ENCODE measurements around the gene LAGE3. TPM values are rescaled to one million over a fixed set of nuclear protein-coding genes. Genes with fewer than 3 reads are reported as not detected.

Gene LAGE3, protein sequence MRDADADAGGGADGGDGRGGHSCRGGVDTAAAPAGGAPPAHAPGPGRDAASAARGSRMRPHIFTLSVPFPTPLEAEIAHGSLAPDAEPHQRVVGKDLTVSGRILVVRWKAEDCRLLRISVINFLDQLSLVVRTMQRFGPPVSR
- 10 to 100 TPM; 20.1 to 32.9 TPM for total RNA-seq

DNA sequence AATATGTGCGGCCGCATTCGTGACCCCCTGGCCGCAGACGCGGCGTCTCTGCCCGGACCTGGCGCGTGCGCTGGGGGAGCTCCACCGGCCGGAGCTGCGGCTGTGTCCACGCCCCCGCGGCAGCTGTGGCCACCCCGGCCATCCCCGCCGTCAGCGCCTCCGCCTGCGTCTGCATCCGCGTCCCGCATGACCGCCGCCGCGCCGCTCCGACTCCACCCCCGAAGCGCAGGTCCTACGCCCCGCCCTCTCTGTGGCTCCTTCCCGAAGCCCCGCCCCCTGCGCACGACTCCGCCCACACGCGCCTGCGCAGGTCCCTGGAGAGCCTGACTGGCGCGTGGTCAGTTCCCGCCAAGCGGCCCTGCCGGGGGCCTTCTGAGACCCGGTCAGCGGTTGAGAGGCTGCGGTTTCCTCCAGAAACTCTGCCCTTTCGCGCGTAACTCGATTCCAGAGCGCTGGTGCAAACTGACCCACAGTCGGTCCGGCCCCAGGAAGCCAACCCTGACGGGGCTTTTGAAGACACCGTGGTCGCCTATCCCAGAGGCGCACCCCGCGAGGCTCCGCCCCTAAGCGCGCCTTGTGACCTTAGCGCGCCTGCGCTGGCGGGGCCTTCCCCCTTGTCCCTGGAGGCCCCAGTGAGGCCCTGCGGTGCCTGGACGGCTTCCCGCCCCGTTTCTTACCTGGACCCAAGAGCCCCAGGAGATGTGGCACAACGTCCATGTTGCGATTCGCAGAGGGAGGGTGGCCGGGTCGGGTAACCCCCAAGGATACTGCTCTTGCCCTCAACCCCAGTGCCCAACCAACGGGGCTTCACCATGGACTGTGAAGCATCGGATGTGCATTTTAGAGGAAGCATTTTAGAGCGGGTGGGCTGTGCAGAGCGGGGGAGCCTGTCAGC lies at the start of gene LAGE3:
LAGE3 (minus strand) TSS at position 554 of the 895 bp plus-strand sequence; CDS start at position 188, 366 bp downstream.
- Histone ChIP-seq H3K9me3 (no peaks in the 10 kb centered on the region), H3K4me3 (peak within 1 kb of the TSS; percentile 45 to 55), H3K27ac (peak within 1 kb of the TSS; percentile 83), H3K4me1 (peaks cover 0 to 5% of the 10 kb centered on the region in 2 donors), H3K36me3 (no peaks in the 10 kb centered on the region), H3K27me3 (no peaks in the 10 kb centered on the region)
- peak; percentile 89 for DNase-seq (ENCODE audit: low spot score)
- TF ChIP-seq, protein P1, sequence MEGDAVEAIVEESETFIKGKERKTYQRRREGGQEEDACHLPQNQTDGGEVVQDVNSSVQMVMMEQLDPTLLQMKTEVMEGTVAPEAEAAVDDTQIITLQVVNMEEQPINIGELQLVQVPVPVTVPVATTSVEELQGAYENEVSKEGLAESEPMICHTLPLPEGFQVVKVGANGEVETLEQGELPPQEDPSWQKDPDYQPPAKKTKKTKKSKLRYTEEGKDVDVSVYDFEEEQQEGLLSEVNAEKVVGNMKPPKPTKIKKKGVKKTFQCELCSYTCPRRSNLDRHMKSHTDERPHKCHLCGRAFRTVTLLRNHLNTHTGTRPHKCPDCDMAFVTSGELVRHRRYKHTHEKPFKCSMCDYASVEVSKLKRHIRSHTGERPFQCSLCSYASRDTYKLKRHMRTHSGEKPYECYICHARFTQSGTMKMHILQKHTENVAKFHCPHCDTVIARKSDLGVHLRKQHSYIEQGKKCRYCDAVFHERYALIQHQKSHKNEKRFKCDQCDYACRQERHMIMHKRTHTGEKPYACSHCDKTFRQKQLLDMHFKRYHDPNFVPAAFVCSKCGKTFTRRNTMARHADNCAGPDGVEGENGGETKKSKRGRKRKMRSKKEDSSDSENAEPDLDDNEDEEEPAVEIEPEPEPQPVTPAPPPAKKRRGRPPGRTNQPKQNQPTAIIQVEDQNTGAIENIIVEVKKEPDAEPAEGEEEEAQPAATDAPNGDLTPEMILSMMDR (IDR thresholded peaks at IDR 0.05), result no peak

DNA sequence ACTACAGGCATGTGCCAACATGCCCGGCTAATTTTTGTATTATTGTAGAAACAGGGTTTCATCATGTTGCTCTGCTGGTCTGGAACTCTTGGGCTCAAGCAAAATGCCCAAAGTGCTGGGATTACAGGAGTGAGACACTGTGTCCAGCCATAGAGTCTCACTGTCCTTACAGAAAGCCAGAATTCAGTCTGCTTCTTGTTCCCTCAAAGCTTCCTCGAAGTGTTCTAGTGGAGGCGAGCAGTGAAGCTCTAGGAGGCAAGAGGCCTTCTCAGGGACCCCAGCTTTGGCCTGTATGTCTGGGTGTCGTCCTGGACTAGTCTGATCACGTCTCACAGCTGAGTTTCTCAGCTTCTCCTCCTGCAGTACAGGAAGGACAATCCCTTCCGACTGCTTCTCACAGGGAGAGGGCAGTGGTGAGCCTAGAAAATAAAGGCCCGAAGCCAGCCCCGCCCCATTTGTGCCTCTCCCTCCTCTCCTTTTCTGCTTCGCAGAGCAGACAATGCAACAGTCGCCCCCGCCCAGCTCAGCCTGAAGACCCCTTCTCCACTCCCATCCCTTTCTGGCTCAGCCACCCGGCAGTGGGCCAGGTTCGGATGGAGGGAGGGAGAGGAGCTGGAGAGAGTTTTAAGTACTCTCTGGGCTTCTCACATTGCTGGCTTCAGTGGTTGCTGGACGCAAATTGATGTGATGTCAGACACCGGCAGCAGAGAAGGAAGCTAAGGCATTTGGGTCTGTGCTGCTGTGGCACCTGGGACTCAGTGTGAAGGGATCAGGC lies 48.0 kb upstream of the LAGE3 start:
- Histone ChIP-seq H3K27me3 (no peaks in the 10 kb centered on the region), H3K36me3 (no peaks in the 10 kb centered on the region), H3K4me3 (peak overlapping the region in 1 of 2 donors; percentile 35), H3K4me1 (peaks cover 0 to 10% of the 10 kb centered on the region in 2 donors), H3K27ac (peak overlapping the region; percentile 69 to 78), H3K9me3 (no peaks in the 10 kb centered on the region)
- TF ChIP-seq, protein P1 (IDR thresholded peaks at IDR 0.05), result peak; percentile 30 to 63
- DNase-seq (ENCODE audit: low spot score), result peak; percentile 88

DNA sequence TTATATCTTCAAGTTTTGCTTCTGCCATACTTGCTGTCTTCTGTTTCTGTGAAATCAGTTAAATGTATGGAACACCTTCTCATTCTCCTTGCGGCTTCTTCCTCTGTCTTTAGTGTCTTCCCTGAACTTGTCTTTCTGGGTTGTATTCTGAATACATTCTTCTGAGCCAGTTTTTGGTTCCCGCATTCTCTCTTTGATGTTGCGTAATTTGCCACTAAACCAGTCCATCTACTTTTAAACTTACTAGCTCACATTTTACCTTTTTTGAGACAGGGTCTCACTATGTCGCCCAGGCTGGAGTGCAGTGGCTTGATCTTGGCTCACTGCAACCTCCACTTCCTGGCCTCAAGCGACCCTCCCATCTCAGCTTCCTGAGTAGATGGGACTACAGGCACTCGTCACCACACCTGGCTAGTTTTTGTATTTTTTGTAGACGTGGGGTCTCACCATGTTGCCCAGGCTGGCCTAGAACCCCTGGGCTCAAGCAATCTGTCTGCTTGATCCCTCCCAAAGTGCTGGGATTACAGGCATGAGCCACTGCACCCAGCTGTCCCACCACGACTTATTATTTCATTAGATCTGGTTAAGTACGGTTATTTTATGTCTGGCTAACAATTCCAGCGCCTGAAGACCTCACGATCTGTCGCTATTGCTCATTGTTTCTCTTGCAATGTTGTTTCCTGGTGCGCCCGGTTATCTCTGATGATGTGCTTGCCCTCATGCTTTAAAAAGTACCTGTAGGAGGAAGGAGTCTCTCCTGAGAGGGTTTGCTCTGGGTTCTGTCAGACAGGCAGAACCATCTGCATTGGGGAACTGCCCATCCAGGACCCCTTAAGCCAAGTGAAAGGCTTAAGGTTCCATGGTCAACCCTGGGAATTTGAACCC lies 46.8 kb upstream of the LAGE3 start:
- DNase-seq (ENCODE audit: low spot score), result no peak
- no peaks in the 10 kb centered on the region for H3K9me3 ChIP-seq
- no peak overlapping the region for H3K27ac ChIP-seq
- TF ChIP-seq, protein P1 (IDR thresholded peaks at IDR 0.05), result no peak
- H3K4me3 ChIP-seq, result no peak overlapping the region
- no peaks in the 10 kb centered on the region for H3K36me3 ChIP-seq
- H3K4me1 ChIP-seq, result peaks cover 0 to 10% of the 10 kb centered on the region in 2 donors
- H3K27me3 ChIP-seq, result no peaks in the 10 kb centered on the region

DNA sequence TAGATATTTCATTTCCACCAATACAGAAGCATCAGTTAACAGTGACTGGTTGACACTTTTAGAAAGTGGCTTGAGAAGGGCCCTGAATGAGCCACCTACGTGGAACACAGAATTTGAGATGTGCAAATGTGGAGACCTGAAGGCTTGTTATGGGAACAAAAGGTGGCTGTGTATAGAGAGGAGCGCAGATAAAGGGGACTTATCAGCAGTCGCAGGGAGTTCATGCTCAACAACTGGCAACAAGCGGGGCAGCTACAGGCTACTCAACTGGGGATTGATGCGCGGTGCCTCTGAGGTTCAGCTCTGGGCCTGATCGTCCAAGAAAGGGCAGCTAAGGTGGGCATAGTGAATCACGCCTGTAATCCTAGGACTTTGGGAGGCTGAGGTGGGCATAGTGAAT lies 40.3 kb upstream of the LAGE3 start:
- no peak for DNase-seq (ENCODE audit: low spot score)

More for the DNA sequence above, 40.3 kb upstream of the LAGE3 start:
- peaks cover 0 to 7% of the 10 kb centered on the region in 2 donors for H3K4me1 ChIP-seq
- no peak overlapping the region for H3K27ac ChIP-seq
- TF ChIP-seq, protein P1 (IDR thresholded peaks at IDR 0.05), result no peak
- H3K27me3 ChIP-seq, result no peaks in the 10 kb centered on the region
- no peaks in the 10 kb centered on the region for H3K36me3 ChIP-seq
- no peak overlapping the region for H3K4me3 ChIP-seq
- no peaks in the 10 kb centered on the region for H3K9me3 ChIP-seq
